Neuron (in vitro differentiated cells): Measurements from ENCODE around the gene SYT12.

Experiments used
- H2AFZ ChIP-seq: one replicate; pipeline ENCODE4 v1.6.1; 2013; ENCODE audit warnings: low read depth, mild to moderate bottlenecking, inconsistent platforms, low read length, moderate library complexity
- H3K27me3 ChIP-seq: one replicate; pipeline ENCODE4 v1.6.1; 2013; ENCODE audit warnings: low read length; ENCODE audit not compliant: insufficient read depth
- H3K36me3 ChIP-seq: one replicate; pipeline ENCODE4 v1.6.1; 2013; ENCODE audit warnings: low read length; ENCODE audit not compliant: insufficient read depth
- H3K4me1 ChIP-seq: one replicate; pipeline ENCODE4 v1.6.1; 2013; ENCODE audit warnings: low read length; ENCODE audit not compliant: insufficient read depth
- H3K4me3 ChIP-seq: 2 replicates; pipeline ENCODE4 v1.5.1; 2013; ENCODE audit warnings: mild to moderate bottlenecking, low read length, moderate library complexity
- H3K9me3 ChIP-seq: one replicate; pipeline ENCODE4 v1.6.1; 2013; ENCODE audit warnings: low read length

Gene SYT12

GRCh38 chr11:67006029-67006884, 16.7 kb upstream of the SYT12 start:
- Histone ChIP-seq H3K4me1 (peaks cover 13% of the 10 kb centered on the region), H2AFZ (peak overlapping the region; percentile 15), H3K27me3 (no peaks in the 10 kb centered on the region), H3K4me3 (no peak overlapping the region), H3K9me3 (no peaks in the 10 kb centered on the region), H3K36me3 (no peaks in the 10 kb centered on the region)

GRCh38 chr11:67007126-67007525, 15.8 kb upstream of the SYT12 start:
- H2AFZ ChIP-seq: peak overlapping the region; percentile 15
- H3K9me3 ChIP-seq: no peaks in the 10 kb centered on the region
- H3K4me1 ChIP-seq: peaks cover 9% of the 10 kb centered on the region
- H3K36me3 ChIP-seq: no peaks in the 10 kb centered on the region
- no peak overlapping the region for H3K4me3 ChIP-seq
- no peaks in the 10 kb centered on the region for H3K27me3 ChIP-seq

- H3K4me1 ChIP-seq: no peaks in the 10 kb centered on the region
- no peaks in the 10 kb centered on the region for H3K27me3 ChIP-seq
- no peaks in the 10 kb centered on the region for H3K9me3 ChIP-seq
- no peak overlapping the region for H2AFZ ChIP-seq
- no peaks in the 10 kb centered on the region for H3K36me3 ChIP-seq
- H3K4me3 ChIP-seq: no peak overlapping the region
These were observed 12.5 kb upstream of the SYT12 start for GRCh38 chr11:67010296-67010905.

- Histone ChIP-seq H3K27me3 (no peaks in the 10 kb centered on the region), H3K36me3 (no peaks in the 10 kb centered on the region), H3K4me3 (no peak overlapping the region), H3K9me3 (no peaks in the 10 kb centered on the region), H3K4me1 (no peaks in the 10 kb centered on the region), H2AFZ (no peak overlapping the region)
These were observed 9.4 kb upstream of the SYT12 start for GRCh38 chr11:67013511-67014045.

- Histone ChIP-seq H3K36me3 (no peaks in the 10 kb centered on the region), H2AFZ (no peak overlapping the region), H3K27me3 (no peaks in the 10 kb centered on the region), H3K9me3 (no peaks in the 10 kb centered on the region), H3K4me1 (no peaks in the 10 kb centered on the region), H3K4me3 (no peak overlapping the region)
These were observed 8.6 kb upstream of the SYT12 start for GRCh38 chr11:67014343-67014742.

- Histone ChIP-seq H3K9me3 (no peaks in the 10 kb centered on the region), H2AFZ (no peak overlapping the region), H3K4me1 (no peaks in the 10 kb centered on the region), H3K27me3 (peaks cover 2% of the 10 kb centered on the region), H3K4me3 (no peak overlapping the region), H3K36me3 (no peaks in the 10 kb centered on the region)
These were observed 7.9 kb upstream of the SYT12 start for GRCh38 chr11:67015048-67015447.

GRCh38 chr11:67016550-67016949, 6.4 kb upstream of the SYT12 start:
- Histone ChIP-seq H2AFZ (no peak overlapping the region), H3K27me3 (peaks cover 12% of the 10 kb centered on the region), H3K9me3 (no peaks in the 10 kb centered on the region)

GRCh38 chr11:67020949-67021348, 2.0 kb upstream of the SYT12 start:
- no peak overlapping the region for H2AFZ ChIP-seq
- peaks cover 48% of the 10 kb centered on the region for H3K27me3 ChIP-seq
- H3K4me1 ChIP-seq: peaks cover 11% of the 10 kb centered on the region
- H3K36me3 ChIP-seq: no peaks in the 10 kb centered on the region
- no peaks in the 10 kb centered on the region for H3K9me3 ChIP-seq
- H3K4me3 ChIP-seq: no peak overlapping the region

More at GRCh38 chr11:67016550-67016949, 6.4 kb upstream of the SYT12 start:
- no peaks in the 10 kb centered on the region for H3K4me1 ChIP-seq
- H3K36me3 ChIP-seq: no peaks in the 10 kb centered on the region
- H3K4me3 ChIP-seq: no peak overlapping the region

GRCh38 chr11:67022341-67022933, 497 bp upstream of the SYT12 start:
- Histone ChIP-seq H3K4me1 (peaks cover 11% of the 10 kb centered on the region), H3K9me3 (no peaks in the 10 kb centered on the region), H3K36me3 (no peaks in the 10 kb centered on the region), H3K4me3 (peak overlapping the region; percentile 41), H2AFZ (peak overlapping the region; percentile 24), H3K27me3 (peaks cover 54% of the 10 kb centered on the region)

- no peaks in the 10 kb centered on the region for H3K36me3 ChIP-seq
- peaks cover 11% of the 10 kb centered on the region for H3K4me1 ChIP-seq
- H3K9me3 ChIP-seq: no peaks in the 10 kb centered on the region
- H2AFZ ChIP-seq: peak overlapping the region; percentile 13
- H3K27me3 ChIP-seq: peaks cover 58% of the 10 kb centered on the region
- no peak overlapping the region for H3K4me3 ChIP-seq
These were observed 1.0 kb downstream of the SYT12 start for GRCh38 chr11:67023957-67024353.

GRCh38 chr11:67024410-67024809, 1.5 kb downstream of the SYT12 start:
- no peaks in the 10 kb centered on the region for H3K9me3 ChIP-seq
- peaks cover 11% of the 10 kb centered on the region for H3K4me1 ChIP-seq
- H3K36me3 ChIP-seq: no peaks in the 10 kb centered on the region
- H3K4me3 ChIP-seq: no peak overlapping the region
- peaks cover 58% of the 10 kb centered on the region for H3K27me3 ChIP-seq
- H2AFZ ChIP-seq: no peak overlapping the region

GRCh38 chr11:67024966-67025365, 2.0 kb downstream of the SYT12 start:
- no peak overlapping the region for H2AFZ ChIP-seq
- H3K36me3 ChIP-seq: no peaks in the 10 kb centered on the region
- H3K4me3 ChIP-seq: no peak overlapping the region
- H3K27me3 ChIP-seq: peaks cover 59% of the 10 kb centered on the region
- H3K9me3 ChIP-seq: no peaks in the 10 kb centered on the region
- H3K4me1 ChIP-seq: peaks cover 11% of the 10 kb centered on the region

GRCh38 chr11:67025750-67026149, 2.8 kb downstream of the SYT12 start:
- peaks cover 11% of the 10 kb centered on the region for H3K4me1 ChIP-seq
- H3K9me3 ChIP-seq: no peaks in the 10 kb centered on the region
- no peak overlapping the region for H3K4me3 ChIP-seq
- H3K27me3 ChIP-seq: peaks cover 59% of the 10 kb centered on the region
- no peaks in the 10 kb centered on the region for H3K36me3 ChIP-seq
- H2AFZ ChIP-seq: no peak overlapping the region
